GDM1 (cell line): Measurements from ENCODE around the gene DNAAF5.
"Not testable (repeated sequence)": the region's sequence is repeated elsewhere in the genome, so short reads cannot be mapped to it uniquely, and the experiment has no call there.

ENCODE experiments used
- DNase-seq: peaks from one replicate; lab custom pipeline; 2025; lab: John Stamatoyannopoulos, UW

Gene DNAAF5

DNA sequence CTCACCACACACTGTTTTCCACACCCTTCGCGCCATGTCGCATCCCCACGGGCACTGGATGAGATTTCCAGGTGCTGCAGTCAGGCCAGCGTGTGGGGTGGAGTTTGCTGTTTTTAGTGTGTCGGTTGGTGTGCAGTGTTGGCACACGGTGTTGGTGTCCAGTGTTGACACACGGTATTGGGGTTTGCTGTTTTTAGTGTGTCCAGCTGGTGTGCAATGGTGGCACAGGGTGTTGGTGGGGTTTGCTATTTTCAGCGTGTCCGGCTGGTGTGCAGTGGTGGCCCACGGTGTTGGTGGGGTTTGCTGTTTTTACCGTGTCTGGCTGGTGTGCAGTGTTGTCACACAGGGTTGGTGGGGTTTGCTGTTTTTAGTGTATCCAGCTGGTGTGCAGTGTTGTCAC lies 20.7 kb downstream of the DNAAF5 start:
- no peak for DNase-seq

GRCh38 chr7:748446-748845 lies 21.9 kb downstream of the DNAAF5 start:
- no peak for DNase-seq

DNA sequence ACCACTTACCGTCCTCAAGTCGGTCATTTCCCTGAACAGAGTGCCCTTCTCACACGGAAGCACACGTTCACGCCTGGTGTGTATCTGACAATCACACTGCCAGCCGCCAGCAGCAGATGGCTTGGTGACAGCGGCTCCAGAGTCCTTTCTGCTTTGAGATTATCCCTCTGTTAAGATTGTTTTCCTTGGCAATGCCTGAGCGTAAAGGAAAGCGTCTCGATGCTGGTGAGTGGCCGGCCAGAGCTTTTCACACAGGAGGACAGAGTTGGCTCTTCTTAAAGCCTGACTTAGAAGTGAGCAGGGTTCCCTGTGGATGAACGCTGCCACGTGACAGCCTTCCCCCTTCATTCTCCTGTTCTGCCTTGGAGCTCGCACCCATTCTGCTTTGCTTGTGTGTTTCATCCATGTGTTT lies 22.6 kb downstream of the DNAAF5 start:
- no peak for DNase-seq

DNA sequence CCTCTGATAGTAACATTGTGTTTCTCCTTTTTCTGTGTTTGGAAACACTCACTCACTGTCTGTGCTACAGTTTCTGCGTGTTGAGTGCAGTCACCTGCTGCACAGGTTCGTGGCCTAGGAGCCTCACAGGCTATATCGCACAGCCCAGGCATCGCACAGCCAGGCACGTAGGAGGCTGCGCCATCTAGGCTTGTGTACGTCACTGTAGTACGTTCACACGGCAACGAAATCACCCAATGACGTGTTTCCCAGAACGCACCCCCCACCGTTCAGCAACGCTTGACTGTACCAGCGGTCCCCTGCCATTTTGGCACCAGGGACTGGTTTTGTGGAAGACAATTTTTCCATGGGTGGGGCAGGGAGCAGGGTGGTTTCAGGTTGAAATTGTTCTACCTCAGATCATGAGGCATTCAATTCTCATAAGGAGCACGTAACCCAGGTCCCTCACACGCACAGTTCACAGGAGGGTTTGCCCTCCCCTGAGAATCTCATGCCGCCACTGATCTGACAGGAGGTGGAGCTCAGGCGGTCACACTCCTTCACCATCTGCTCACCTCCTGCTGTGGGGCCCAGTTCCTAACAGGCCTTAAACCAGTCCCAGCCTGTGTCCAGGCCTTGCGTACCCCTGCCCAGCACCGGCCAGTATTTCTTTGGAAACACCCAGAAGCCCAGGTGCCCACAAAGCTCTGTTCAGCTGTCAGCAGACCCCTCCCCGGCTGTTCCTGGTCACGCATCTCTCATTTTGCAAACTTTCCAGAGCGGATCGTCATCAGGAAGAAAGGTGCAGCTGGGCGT lies 23.8 kb downstream of the DNAAF5 start:
- DNase-seq: no peak

GRCh38 chr7:751826-752225 lies 25.3 kb downstream of the DNAAF5 start:
- no peak for DNase-seq

DNA sequence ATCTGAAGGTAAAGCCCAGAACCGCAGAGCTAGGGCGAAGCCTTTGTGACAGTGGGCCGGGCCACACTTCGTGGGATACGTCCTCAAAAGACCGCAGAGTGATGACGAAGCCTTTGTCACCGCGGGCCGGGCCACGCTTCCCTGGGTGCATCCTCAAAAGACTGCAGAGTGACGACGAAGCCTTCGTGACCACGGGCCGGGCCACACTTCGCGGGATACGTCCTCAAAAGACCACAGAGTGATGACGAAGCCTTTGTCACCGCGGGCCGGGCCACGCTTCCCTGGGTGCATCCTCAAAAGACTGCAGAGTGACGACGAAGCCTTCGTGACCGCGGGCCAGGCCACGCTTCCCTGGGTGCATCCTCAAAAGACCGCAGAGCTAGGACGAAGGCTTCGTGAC lies 25.8 kb downstream of the DNAAF5 start:
- DNase-seq: not testable (repeated sequence)

DNA sequence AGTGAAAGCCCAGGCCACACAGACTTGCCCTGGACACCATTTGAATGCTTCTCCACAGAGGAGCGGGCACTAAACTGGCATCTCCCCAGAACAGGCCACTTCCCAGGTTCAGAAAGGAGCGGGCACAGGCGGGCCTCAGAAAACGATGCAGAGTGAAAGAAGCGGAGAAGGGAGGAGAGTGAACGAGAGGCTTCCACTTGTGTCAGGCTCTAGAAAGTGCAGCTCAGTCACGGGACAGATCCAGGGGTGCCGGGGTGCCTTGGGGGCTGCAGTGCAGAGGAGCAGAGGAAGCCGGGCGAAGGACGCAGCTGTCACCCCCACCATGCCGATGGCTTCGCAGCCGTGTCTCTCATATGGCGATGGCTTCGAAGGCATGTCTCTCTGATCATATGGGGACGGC lies 26.7 kb downstream of the DNAAF5 start:
- no peak for DNase-seq

GRCh38 chr7:754531-755412 lies 28.3 kb downstream of the DNAAF5 start:
- DNase-seq: no peak

- DNase-seq: no peak
Observed at GRCh38 chr7:755413-755805, 28.9 kb downstream of the DNAAF5 start.

DNA sequence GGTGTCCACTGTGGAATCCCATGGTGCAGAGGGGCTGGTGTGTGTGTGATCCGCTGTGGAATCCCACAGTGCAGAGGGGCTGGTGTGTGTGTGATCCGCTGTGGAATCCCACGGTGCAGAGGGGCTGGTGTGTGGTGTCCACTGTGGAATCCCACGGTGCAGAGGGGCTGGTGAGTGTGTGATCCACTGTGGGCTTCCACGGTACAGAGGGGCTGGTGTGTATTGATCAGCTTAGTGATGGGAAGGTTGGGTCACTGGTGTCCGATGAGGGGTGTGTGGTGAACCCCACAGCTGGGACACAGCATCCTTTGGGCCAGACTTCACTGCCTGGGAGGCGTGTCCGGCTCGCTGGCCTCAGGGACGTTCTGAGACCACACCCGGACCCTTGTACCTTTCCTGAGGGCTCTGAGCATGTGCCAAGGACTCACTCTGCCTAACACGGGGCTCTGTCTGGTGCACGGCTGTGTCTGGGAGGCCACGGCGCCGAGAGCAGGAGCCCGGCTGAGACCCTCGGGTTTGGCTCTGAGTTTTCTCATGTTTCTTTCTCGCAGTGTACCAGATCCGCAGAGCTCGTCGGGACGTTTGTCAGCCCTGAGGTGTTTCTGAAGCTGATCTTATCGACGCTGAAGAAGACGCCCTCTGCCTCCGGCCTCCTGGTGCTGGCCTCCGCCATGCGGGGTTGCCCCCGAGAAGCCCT lies 29.9 kb downstream of the DNAAF5 start:
- DNase-seq: no peak

DNA sequence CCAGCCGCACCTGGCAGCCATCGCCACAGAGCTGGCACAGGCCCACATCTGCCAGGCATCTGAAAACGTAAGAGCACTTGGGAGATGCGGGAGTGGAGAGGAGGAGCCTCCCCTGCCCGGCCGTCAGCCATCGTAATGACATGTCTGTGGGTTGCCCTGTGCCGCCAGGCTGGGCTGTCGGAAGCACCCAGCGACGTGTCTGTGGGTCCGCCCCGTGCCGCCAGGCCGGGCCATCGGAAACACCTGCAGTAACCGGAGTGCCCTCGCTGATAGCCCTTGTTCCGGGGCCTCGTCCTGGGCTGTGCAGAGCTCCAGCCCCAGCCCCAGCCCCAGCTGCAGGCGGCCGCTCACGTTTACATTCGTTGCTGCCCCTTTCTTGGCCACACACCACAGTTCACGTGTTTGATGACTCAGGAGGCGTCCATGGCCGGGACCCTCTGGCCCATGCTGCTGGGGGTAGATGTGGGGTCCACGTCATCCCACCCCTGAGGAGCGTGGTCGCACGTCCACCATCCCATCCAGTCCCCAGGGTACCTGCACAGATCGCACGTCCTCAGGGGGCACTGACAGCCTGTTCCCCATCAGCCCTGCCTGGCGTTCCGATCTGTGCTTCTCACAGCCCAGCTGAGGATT lies 30.5 kb downstream of the DNAAF5 start:
- DNase-seq: no peak

- no peak for DNase-seq
Observed at GRCh38 chr7:757741-758163, 31.3 kb downstream of the DNAAF5 start.

- DNase-seq: no peak
Observed at GRCh38 chr7:759569-759968, 33.1 kb downstream of the DNAAF5 start.

DNA sequence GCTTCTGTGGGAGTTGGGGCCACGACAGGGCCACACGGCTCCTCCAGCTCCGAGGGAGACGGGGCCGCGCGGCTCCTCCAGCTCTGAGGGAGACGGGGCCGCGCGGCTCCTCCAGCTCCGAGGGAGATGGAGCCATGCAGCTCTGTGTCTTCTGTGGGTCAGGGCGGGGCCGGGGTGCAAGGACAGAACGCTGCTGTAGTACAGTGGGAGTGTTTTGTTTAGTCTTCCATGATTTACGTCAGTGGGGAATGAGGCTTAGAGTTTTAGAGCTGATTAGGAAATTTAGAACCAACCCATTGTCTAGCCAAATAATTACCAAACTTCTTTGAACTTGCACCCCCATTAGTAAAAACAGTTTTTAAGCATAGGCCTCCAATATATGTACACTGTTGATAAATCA lies 33.5 kb downstream of the DNAAF5 start:
- no peak for DNase-seq

DNA sequence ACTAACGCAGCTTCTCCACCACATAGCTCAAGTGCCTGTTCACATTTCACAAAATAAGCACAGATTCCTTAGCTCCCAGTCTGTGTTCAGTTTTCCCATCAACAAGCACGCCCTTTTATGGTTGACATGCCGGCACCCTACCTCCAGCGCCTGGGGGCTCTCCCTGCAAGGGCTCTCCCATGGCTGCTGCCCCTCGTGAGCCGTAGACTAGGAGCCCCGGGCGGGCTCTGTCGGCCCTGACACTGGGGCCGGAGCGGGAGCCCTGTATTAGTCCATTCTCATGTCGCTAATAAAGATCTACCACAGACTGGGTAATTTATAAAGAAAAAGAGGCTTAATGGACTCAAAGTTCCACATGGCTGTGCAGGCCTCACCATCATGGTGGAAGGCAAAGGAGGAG lies 34.6 kb downstream of the DNAAF5 start:
- no peak for DNase-seq

DNA sequence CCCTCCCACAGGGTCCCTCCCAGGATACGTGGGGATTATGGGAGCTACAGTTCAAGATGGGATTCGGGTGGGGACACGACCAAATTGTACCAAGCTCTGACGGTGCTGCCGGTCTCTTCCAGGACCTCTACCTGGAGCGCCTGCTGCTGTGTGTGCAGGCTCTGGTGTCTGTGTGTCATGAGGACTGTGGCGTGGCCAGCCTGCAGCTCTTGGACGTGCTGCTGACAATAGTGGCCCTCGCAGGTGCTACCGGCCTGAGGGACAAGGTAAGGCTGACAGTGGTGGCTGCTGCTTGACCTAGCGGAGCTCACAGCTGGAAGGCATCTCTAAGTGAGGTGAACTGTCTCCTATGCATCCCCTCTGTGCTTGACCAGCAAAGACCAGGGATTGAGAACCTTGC lies 35.1 kb downstream of the DNAAF5 start:
- no peak for DNase-seq

DNA sequence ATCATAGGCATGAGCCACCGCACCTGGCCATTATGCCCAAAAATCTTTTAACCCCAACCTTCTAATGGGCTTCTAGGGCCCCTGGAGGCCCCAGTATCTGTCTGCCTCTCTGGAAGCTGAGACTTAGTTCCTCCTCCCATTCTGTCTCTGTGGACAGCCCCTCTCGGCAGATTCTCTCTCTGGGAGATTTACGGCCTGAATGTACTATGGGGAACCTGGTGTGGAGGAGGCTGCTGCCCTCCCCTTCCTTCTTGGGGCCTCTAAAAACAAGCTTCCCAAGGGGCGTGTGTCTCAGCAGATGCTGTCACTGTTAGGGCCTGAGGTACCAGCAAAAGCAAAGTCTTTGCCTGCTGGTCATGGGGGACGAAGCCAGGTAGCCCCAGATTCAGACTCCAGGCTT lies 36.4 kb downstream of the DNAAF5 start:
- no peak for DNase-seq

GRCh38 chr7:763762-764161 lies 37.3 kb downstream of the DNAAF5 start:
- no peak for DNase-seq

GRCh38 chr7:765383-765782 lies 38.9 kb downstream of the DNAAF5 start:
- DNase-seq: no peak

DNA sequence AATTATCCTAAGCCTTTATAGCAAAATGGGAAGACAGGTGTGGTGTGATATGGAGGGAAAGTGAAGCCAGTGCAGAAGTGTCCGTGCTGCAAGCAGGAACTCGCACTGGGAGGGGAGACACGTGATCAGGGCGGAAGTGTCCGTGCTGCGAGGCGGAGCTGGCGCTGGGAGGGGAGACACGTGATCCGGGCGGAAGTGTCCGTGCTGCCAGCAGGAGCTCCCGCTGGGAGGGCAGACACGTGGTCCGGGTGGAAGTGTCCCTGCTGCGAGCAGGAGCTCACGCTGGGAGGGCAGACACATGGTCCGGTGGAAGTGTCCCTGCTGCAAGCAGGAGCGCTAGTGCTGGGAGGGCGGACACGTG lies 41.1 kb downstream of the DNAAF5 start:
- no peak for DNase-seq

DNA sequence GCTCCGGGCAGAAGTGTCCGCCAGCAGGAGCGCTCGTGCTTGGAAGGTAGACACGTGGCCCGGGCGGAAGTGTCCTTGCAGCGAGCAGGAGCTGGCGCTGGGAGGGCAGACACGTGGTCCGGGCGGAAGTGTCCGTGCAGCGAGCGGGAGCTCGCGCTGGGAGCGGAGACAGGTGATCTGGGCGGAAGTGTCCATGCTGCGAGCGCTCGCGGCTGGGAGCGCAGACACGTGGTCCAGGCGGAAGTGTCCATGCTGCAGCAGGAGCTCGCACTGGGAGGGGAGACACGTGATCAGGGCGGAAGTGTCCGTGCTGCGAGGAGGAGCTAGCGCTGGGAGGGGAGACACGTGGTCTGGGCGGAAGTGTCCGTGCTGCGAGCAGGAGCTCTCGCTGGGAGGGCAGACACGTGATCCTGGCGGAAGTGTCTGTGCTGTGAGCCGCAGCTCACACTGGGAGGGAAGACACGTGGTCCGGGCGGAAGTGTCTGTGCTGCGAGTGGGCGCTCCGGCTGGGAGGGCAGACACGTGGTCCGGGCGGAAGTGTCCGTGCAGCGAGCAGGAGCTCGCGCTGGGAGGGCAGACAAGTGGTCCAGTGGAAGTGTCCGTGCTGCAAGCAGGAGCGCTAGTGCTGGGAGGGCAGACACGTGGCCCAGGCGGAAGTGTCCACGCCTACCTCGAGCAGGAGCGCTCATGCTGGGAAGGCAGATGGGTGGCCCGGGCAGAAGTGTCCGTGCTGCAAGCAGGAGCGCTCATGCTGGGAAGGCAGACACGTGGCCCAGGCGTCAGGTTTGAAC lies 41.6 kb downstream of the DNAAF5 start:
- DNase-seq: no peak
